Uterus (tissue), 4 donors: ENCODE data around the gene MIEF1. TPM values are rescaled to one million over a fixed set of nuclear protein-coding genes. Genes with fewer than 3 reads are reported as not detected.

Experiments
- DNase-seq, 2 donors: peaks; one replicate each; pipeline ENCODE4 v3.0.0-alpha.2; 2019 to 2020
- H3K27ac ChIP-seq, 2 donors: fragments of 200-600 bp; sonication (generic); 1 replicate in 1 of 2; 2 replicates in 1 of 2; pipeline ENCODE4 v1.5.1; 2016 to 2018
- H3K27me3 ChIP-seq, 2 donors: fragments of 200-600 bp; sonication (generic); one replicate each; pipeline ENCODE4 v1.5.1; 2018 to 2019; ENCODE audit warnings: control low read depth in 1 of 2
- H3K36me3 ChIP-seq, 2 donors: fragments of 200-600 bp; sonication (generic); one replicate each; pipeline ENCODE4 v1.5.1; 2019; ENCODE audit warnings: control low read depth in 1 of 2
- H3K4me1 ChIP-seq, 2 donors: fragments of 200-600 bp; sonication (generic); one replicate each; pipeline ENCODE4 v1.5.1; 2018 to 2019; ENCODE audit warnings: control low read depth in 1 of 2
- H3K4me3 ChIP-seq, 2 donors: fragments of 200-600 bp; sonication (generic); 1 replicate in 1 of 2; 2 replicates in 1 of 2; pipeline ENCODE4 v1.5.1; 2018 to 2019; ENCODE audit warnings: mild to moderate bottlenecking in 1 of 2
- H3K9me3 ChIP-seq, 2 donors: fragments of 200-600 bp; sonication (generic); one replicate each; pipeline ENCODE4 v1.5.1; 2019; ENCODE audit warnings: control low read depth in 1 of 2
- POLR2A ChIP-seq, 2 donors: fragments of 450-650 bp; IDR thresholded peaks; one replicate each; pipeline ENCODE4 v1.6.1; 2016; ENCODE audit warnings: antibody characterized with exemption in 2 of 2, mild to moderate bottlenecking in 1 of 2, moderate library complexity in 1 of 2
- intact Hi-C: fragments of 100-400 bp; cut with DNase I; formaldehyde crosslinking; loops from one replicate; pipeline ENCODE4 v1.15.1; 2023; ENCODE audit warnings: low total_unique reads
- total RNA-seq, 4 donors: library from RNA; depleted of rRNA in 3 of 4; stranded (reverse); fragments of >200 nt in 3 of 4; gene quantifications; one replicate each; pipeline versions ENCODE4 v1.1.0 to v1.2.4, GENCODE V29; 2014 to 2023
- TF ChIP-seq, protein P1 (sequence below), 4 experiments: fragments of 200-600 bp in 2 of 4; fragments of 450-650 bp in 2 of 4; sonication (generic) in 2 of 4; IDR thresholded peaks; one replicate each; pipeline ENCODE4 v1.5.1; 2016 to 2019; ENCODE audit warnings: antibody characterized with exemption in 4 of 4, mild to moderate bottlenecking in 2 of 4, moderate library complexity in 1 of 4
- donor health status: DM: yes; HTN: yes; CAD: no.

Gene MIEF1
- total RNA-seq, 4 donors from 2014 or later = 6.9 to 23.3 (median 20.6) TPM

DNA sequence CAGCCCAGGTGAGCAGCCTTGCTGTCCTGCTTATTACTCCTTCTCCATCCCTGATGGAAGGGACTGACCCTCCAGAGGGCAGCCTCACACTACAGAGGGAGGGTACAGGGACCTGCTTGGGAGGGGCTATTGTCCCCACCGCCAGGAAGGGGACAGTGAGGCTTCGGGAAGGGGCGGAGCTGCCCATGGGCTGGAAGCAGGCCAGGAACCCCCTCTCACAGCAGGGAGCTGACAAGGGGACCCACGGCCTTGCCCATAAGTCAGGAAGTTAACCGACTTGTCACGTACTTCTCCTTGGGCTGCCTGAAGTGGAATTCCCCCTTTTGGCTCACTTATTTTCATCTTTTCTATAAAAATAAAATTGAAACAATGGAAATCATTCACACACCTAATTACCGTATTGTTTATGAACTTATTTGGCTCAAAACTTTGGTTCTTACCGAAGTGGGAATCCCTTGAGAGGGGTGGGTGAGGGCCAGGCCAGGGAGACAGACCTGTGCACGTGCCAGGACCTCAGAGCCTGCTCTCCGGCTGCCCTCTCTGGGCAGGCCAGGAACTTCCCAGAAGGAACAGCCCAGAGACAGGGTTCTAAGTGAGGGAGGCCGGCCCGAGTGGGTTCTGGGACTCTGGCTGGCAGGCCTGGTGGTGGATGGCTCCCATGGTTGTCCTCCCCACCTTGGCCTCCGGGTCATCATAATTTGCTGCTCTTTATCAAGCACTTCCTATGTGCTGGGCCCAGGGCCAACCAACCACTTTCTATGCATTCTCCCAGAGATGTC, 39.5 kb upstream of the MIEF1 start:
- H3K27me3 ChIP-seq = no peaks in the 10 kb centered on the region
- DNase-seq = peak in 1 of 2 donors; percentile 50
- intact Hi-C loops = no loop called here
- H3K4me1 ChIP-seq = no peaks in the 10 kb centered on the region
- H3K36me3 ChIP-seq = no peaks in the 10 kb centered on the region
- H3K9me3 ChIP-seq = no peaks in the 10 kb centered on the region
- TF ChIP-seq, protein P1, sequence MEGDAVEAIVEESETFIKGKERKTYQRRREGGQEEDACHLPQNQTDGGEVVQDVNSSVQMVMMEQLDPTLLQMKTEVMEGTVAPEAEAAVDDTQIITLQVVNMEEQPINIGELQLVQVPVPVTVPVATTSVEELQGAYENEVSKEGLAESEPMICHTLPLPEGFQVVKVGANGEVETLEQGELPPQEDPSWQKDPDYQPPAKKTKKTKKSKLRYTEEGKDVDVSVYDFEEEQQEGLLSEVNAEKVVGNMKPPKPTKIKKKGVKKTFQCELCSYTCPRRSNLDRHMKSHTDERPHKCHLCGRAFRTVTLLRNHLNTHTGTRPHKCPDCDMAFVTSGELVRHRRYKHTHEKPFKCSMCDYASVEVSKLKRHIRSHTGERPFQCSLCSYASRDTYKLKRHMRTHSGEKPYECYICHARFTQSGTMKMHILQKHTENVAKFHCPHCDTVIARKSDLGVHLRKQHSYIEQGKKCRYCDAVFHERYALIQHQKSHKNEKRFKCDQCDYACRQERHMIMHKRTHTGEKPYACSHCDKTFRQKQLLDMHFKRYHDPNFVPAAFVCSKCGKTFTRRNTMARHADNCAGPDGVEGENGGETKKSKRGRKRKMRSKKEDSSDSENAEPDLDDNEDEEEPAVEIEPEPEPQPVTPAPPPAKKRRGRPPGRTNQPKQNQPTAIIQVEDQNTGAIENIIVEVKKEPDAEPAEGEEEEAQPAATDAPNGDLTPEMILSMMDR (IDR thresholded peaks at IDR 0.05) = peak in 1 of 4 experiments; percentile 11
- no peak for TF ChIP-seq POLR2A (IDR thresholded peaks at IDR 0.05)
- H3K27ac ChIP-seq = peak overlapping the region; percentile 5 to 46
- no peak overlapping the region for H3K4me3 ChIP-seq

DNA sequence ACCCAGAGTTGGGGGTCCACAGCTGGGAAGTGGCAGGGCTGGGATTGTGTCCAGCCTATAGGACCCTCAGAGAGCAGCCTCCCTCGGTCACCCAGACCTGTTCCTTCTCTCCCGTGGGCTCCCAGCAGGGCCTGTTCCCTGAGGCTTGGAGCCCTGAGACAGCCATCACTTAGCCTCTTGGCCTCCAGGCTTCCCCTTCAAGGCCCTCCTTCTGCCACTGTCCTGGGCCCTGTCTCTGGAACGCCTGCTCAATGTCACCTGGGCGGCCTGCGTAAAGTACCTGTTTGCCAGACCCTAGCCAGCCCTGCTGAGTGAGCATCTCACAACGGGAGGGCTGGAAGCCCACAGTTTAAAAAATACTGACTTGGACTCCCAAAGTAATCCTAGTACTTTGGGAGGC, 38.8 kb upstream of the MIEF1 start:
- no peak for DNase-seq
- Histone ChIP-seq H3K27me3 (no peaks in the 10 kb centered on the region), H3K36me3 (no peaks in the 10 kb centered on the region), H3K4me1 (no peaks in the 10 kb centered on the region), H3K4me3 (no peak overlapping the region), H3K27ac (peak overlapping the region in 1 of 2 donors; percentile 46), H3K9me3 (no peaks in the 10 kb centered on the region)
- intact Hi-C loops = no loop called here
- no peak for TF ChIP-seq POLR2A (IDR thresholded peaks at IDR 0.05)
- TF ChIP-seq, protein P1 (IDR thresholded peaks at IDR 0.05) = no peak

GRCh38 chr22:39463931-39464390, 38.1 kb upstream of the MIEF1 start:
- TF ChIP-seq, protein P1 (IDR thresholded peaks at IDR 0.05) = no peak
- no peak for TF ChIP-seq POLR2A (IDR thresholded peaks at IDR 0.05)
- intact Hi-C loops = no loop called here
- Histone ChIP-seq H3K9me3 (no peaks in the 10 kb centered on the region), H3K27ac (no peak overlapping the region), H3K27me3 (no peaks in the 10 kb centered on the region), H3K36me3 (no peaks in the 10 kb centered on the region), H3K4me1 (no peaks in the 10 kb centered on the region), H3K4me3 (no peak overlapping the region)
- no peak for DNase-seq

GRCh38 chr22:39466228-39467006, 35.7 kb upstream of the MIEF1 start:
- no peaks in the 10 kb centered on the region for H3K9me3 ChIP-seq
- intact Hi-C loops = no loop called here
- H3K36me3 ChIP-seq = no peaks in the 10 kb centered on the region
- no peak overlapping the region for H3K27ac ChIP-seq
- no peaks in the 10 kb centered on the region for H3K4me1 ChIP-seq
- no peak for DNase-seq
- H3K4me3 ChIP-seq = no peak overlapping the region
- H3K27me3 ChIP-seq = no peaks in the 10 kb centered on the region
- TF ChIP-seq, protein P1 (IDR thresholded peaks at IDR 0.05) = no peak
- no peak for TF ChIP-seq POLR2A (IDR thresholded peaks at IDR 0.05)

DNA sequence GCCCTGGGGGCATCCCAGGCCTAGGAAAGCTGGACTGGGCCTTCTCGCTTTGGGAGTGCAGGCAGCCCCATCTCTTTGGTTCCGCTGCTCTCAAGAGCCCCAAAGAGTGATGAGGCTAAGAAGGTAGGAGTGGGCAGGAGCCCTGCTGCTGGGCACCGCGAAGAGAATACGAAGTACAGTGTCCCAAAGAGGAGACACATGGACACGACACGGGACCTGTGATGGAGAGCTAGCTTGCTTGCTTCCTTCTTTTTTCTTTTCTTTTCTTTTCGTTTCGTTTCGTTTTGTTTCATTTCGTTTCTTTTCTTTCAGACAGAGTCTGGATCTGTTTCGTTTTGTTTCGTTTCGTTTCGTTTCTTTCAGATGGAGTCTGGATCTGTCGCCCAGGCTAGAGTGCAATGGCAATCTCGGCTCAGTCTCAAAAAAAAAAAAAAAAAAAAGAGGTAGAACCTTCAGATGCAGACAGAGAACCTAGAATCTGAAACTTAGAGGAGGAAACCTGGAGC, 34.6 kb upstream of the MIEF1 start:
- no peaks in the 10 kb centered on the region for H3K36me3 ChIP-seq
- no peak overlapping the region for H3K4me3 ChIP-seq
- intact Hi-C loops = no loop called here
- H3K4me1 ChIP-seq = no peaks in the 10 kb centered on the region
- no peaks in the 10 kb centered on the region for H3K27me3 ChIP-seq
- TF ChIP-seq POLR2A (IDR thresholded peaks at IDR 0.05) = no peak
- TF ChIP-seq, protein P1 (IDR thresholded peaks at IDR 0.05) = no peak
- no peak for DNase-seq
- no peaks in the 10 kb centered on the region for H3K9me3 ChIP-seq
- no peak overlapping the region for H3K27ac ChIP-seq
